Measurements from ENCODE around the gene DPT. TPM values are rescaled to one million over a fixed set of nuclear protein-coding genes. Genes with fewer than 3 reads are reported as not detected.

The DPT gene
- total and polyA plus RNA-seq, 3 donors from 2014 or later: 6.9 to 78.7 (median 8.2) TPM

GRCh38 chr1:168698453-168698852 lies 30.6 kb downstream of the DPT start:
- WGBS, 2 donors: 88 to 100% methylated on average over 1 of the region's 1 CpG
- H3K36me3 ChIP-seq (ENCODE audit: low read depth, missing control alignments): no peaks in the 10 kb centered on the region
- H3K27ac ChIP-seq: no peak overlapping the region
- DNase-seq: no peak
- TF ChIP-seq POLR2A (IDR thresholded peaks at IDR 0.05): no peak
- no peak for TF ChIP-seq CTCF (IDR thresholded peaks at IDR 0.05)
- intact Hi-C loops (cut with DNase I; ENCODE audit: low total_unique reads): no loop called here
- H3K4me1 ChIP-seq: no peaks in the 10 kb centered on the region
- no peaks in the 10 kb centered on the region for H3K27me3 ChIP-seq
- no peak overlapping the region for H3K4me3 ChIP-seq
- no peaks in the 10 kb centered on the region for H3K9me3 ChIP-seq

- intact Hi-C loops (cut with DNase I; ENCODE audit: low total_unique reads): no loop called here
- Histone ChIP-seq H3K4me1 (no peaks in the 10 kb centered on the region), H3K36me3 (ENCODE audit: low read depth, missing control alignments) (no peaks in the 10 kb centered on the region), H3K27me3 (no peaks in the 10 kb centered on the region), H3K27ac (no peak overlapping the region), H3K9me3 (no peaks in the 10 kb centered on the region), H3K4me3 (no peak overlapping the region)
- TF ChIP-seq POLR2A (IDR thresholded peaks at IDR 0.05) (no peak), CTCF (IDR thresholded peaks at IDR 0.05) (no peak)
- 87 to 88% methylated on average over 5 of the region's 5 CpGs for WGBS, 2 donors
- DNase-seq: no peak
These were observed 31.5 kb downstream of the DPT start for GRCh38 chr1:168697356-168698126.

GRCh38 chr1:168696125-168696760 lies 32.8 kb downstream of the DPT start:
- H3K9me3 ChIP-seq: no peaks in the 10 kb centered on the region
- TF ChIP-seq POLR2A (IDR thresholded peaks at IDR 0.05) (no peak), CTCF (IDR thresholded peaks at IDR 0.05) (no peak)
- H3K4me3 ChIP-seq: no peak overlapping the region
- no peaks in the 10 kb centered on the region for H3K36me3 ChIP-seq (ENCODE audit: low read depth, missing control alignments)
- 70 to 72% methylated on average over 7 of the region's 7 CpGs for WGBS, 2 donors
- no peaks in the 10 kb centered on the region for H3K27me3 ChIP-seq
- no peak overlapping the region for H3K27ac ChIP-seq
- no peak for DNase-seq
- H3K4me1 ChIP-seq: no peaks in the 10 kb centered on the region
- intact Hi-C loops (cut with DNase I; ENCODE audit: low total_unique reads): no loop called here

GRCh38 chr1:168693872-168694238 lies 35.2 kb downstream of the DPT start:
- Histone ChIP-seq H3K27me3 (no peaks in the 10 kb centered on the region), H3K36me3 (ENCODE audit: low read depth, missing control alignments) (no peaks in the 10 kb centered on the region), H3K9me3 (no peaks in the 10 kb centered on the region), H3K4me3 (no peak overlapping the region), H3K27ac (no peak overlapping the region), H3K4me1 (no peaks in the 10 kb centered on the region)
- TF ChIP-seq POLR2A (IDR thresholded peaks at IDR 0.05): no peak
- TF ChIP-seq CTCF (IDR thresholded peaks at IDR 0.05): no peak
- WGBS, 2 donors: 93 to 95% methylated on average over 2 of the region's 2 CpGs
- DNase-seq: no peak
- intact Hi-C loops (cut with DNase I; ENCODE audit: low total_unique reads): no loop called here

Data from testis (tissue), 3 donors.